Spleen (tissue), 7 donors: Measurements from ENCODE around the gene ITPR1.

Experiments
- CTCF ChIP-seq, 11 experiments: fragments of 200-600 bp in 7 of 11; fragments of 450-650 bp in 4 of 11; sonication (generic) in 4 of 11; IDR thresholded peaks in 8 of 11; conservative IDR thresholded peaks in 3 of 11; 1 replicate in 7 of 11; 2 replicates in 4 of 11; pipeline versions ENCODE4 v1.4.0 to v1.8.0; 2016 to 2021; ENCODE audit warnings: antibody characterized with exemption in 11 of 11, inconsistent platforms in 4 of 11, mild to moderate bottlenecking in 1 of 11
- POLR2A ChIP-seq, 3 donors: fragments of 450-650 bp; IDR thresholded peaks; one replicate each; pipeline ENCODE4 v1.5.1; 2017; ENCODE audit warnings: antibody characterized with exemption in 3 of 3, mild to moderate bottlenecking in 1 of 3
- POLR2AphosphoS5 ChIP-seq, 3 donors: sonication (generic); formaldehyde crosslinking; IDR thresholded peaks; one replicate each; pipeline ENCODE4 v1.5.1; 2017; ENCODE audit warnings: antibody characterized with exemption in 3 of 3
- donor health status: DM: no; HTN: no; CAD: no; lungs with moderate emphysema.
- donor health status: DM: no; HTN: no; CAD: no.
- donor health status: DM: no; HTN: no; CAD: no.

DNA sequence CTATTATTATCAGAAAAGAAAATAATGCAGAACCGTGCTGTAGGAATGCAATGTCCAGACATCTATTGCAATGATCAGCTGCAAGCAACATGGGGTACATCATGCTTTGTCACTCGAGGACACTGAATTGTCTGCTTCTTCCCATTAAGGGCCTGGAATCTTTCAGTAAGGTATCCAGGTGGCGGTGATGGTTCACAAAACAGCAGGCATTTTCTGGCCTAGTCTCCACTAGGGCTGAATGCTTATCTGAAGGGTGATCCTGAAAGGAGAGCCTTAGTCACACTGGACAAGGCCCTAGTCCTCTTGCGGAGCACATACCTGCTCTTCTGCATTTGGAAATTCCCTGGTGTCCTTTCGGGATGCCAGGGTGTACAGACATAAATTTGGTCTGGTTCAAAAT lies 21.2 kb downstream of the ITPR1 start:
- TF ChIP-seq POLR2A (IDR thresholded peaks at IDR 0.05) (no peak), CTCF (IDR thresholded peaks at IDR 0.05 in 8 of 11, conservative IDR thresholded peaks at IDR 0.05 in 3 of 11) (no peak), POLR2AphosphoS5 (IDR thresholded peaks at IDR 0.05) (no peak)
